Measurements from ENCODE around the gene ADCY7.
A peak's percentile ranks its signal among the peaks of the same experiment; 100 is the strongest.

The ADCY7 gene

GRCh38 chr16:50296807-50297206 is 30.5 kb downstream of the ADCY7 start:
- no peak for DNase-seq

- no peak for DNase-seq
These were observed 31.1 kb downstream of the ADCY7 start for GRCh38 chr16:50297301-50298074.

GRCh38 chr16:50298075-50298460 is 31.7 kb downstream of the ADCY7 start:
- no peak for DNase-seq

GRCh38 chr16:50298591-50299507 is 32.5 kb downstream of the ADCY7 start:
- DNase-seq, result no peak

- DNase-seq, result no peak
These were observed 33.3 kb downstream of the ADCY7 start for GRCh38 chr16:50299508-50300105.

- DNase-seq, result no peak
These were observed 34.7 kb downstream of the ADCY7 start for GRCh38 chr16:50300942-50301625.

- DNase-seq, result no peak
These were observed 35.5 kb downstream of the ADCY7 start for GRCh38 chr16:50301626-50302471.

- no peak for DNase-seq
These were observed 36.2 kb downstream of the ADCY7 start for GRCh38 chr16:50302472-50303005.

GRCh38 chr16:50303041-50303604 is 36.8 kb downstream of the ADCY7 start:
- no peak for DNase-seq

- no peak for DNase-seq
These were observed 37.5 kb downstream of the ADCY7 start for GRCh38 chr16:50303605-50304466.

- DNase-seq, result no peak
These were observed 38.4 kb downstream of the ADCY7 start for GRCh38 chr16:50304467-50305440.

- DNase-seq, result no peak
These were observed 39.2 kb downstream of the ADCY7 start for GRCh38 chr16:50305441-50306061.

- DNase-seq, result no peak
These were observed 39.9 kb downstream of the ADCY7 start for GRCh38 chr16:50306287-50306686.

GRCh38 chr16:50308237-50308965 is 42.0 kb downstream of the ADCY7 start:
- DNase-seq, result no peak

- DNase-seq, result no peak
These were observed 42.8 kb downstream of the ADCY7 start for GRCh38 chr16:50309156-50309526.

GRCh38 chr16:50309527-50310307 is 43.4 kb downstream of the ADCY7 start:
- DNase-seq, result peak in 1 of 56 donors; percentile 11
